Trophoblast cell (in vitro differentiated cells and primary cell): ENCODE results near the gene ROR2.
A peak's percentile ranks its signal among the peaks of the same experiment; 100 is the strongest.

Source experiments
- DNase-seq, 2 donors: peaks; one replicate each; pipeline ENCODE4 v3.0.0-alpha.2; 2016
- H2AFZ ChIP-seq: 2 replicates; pipeline ENCODE4 v1.6.1; 2013; ENCODE audit warnings: low read length, moderate library complexity, mild to moderate bottlenecking; ENCODE audit not compliant: insufficient read depth, poor library complexity
- H2AK5ac ChIP-seq: 2 replicates; pipeline ENCODE4 v1.6.1; 2013; ENCODE audit warnings: mild to moderate bottlenecking, low read length
- H2BK120ac ChIP-seq: 2 replicates; pipeline ENCODE4 v1.6.1; 2013; ENCODE audit warnings: low read length, mild to moderate bottlenecking, moderate library complexity; ENCODE audit not compliant: insufficient read depth, poor library complexity
- H2BK12ac ChIP-seq: 2 replicates; pipeline ENCODE4 v1.6.1; 2013; ENCODE audit warnings: mild to moderate bottlenecking, low read length, moderate library complexity
- H2BK5ac ChIP-seq: 2 replicates; pipeline ENCODE4 v1.6.1; 2013; ENCODE audit warnings: low read length, low read depth, moderate library complexity, mild to moderate bottlenecking; ENCODE audit not compliant: poor library complexity
- H3K14ac ChIP-seq: 2 replicates; pipeline ENCODE4 v1.6.1; 2013; ENCODE audit warnings: mild to moderate bottlenecking, low read length
- H3K18ac ChIP-seq: 2 replicates; pipeline ENCODE4 v1.6.1; 2013; ENCODE audit warnings: mild to moderate bottlenecking, low read length
- H3K23ac ChIP-seq: 2 replicates; pipeline ENCODE4 v1.6.1; 2013; ENCODE audit warnings: low read length
- H3K27ac ChIP-seq: 2 replicates; pipeline ENCODE4 v1.5.1; 2013; ENCODE audit warnings: low read depth, mild to moderate bottlenecking, inconsistent platforms, low read length, moderate library complexity
- H3K27me3 ChIP-seq: 2 replicates; pipeline ENCODE4 v1.6.1; 2013; ENCODE audit warnings: inconsistent platforms, mild to moderate bottlenecking, low read length, moderate library complexity; ENCODE audit not compliant: insufficient read depth
- H3K36me3 ChIP-seq, 2 experiments: 1 replicate in 1 of 2; 2 replicates in 1 of 2; pipeline ENCODE4 v1.6.1; 2013; ENCODE audit warnings: low read length in 2 of 2, mild to moderate bottlenecking in 2 of 2, moderate library complexity in 1 of 2; ENCODE audit not compliant: insufficient read depth in 2 of 2, control insufficient read depth in 1 of 2
- H3K4ac ChIP-seq: 2 replicates; pipeline ENCODE4 v1.6.1; 2013; ENCODE audit warnings: low read depth, mild to moderate bottlenecking, low read length, moderate library complexity
- H3K4me1 ChIP-seq, 2 experiments: 1 replicate in 1 of 2; 2 replicates in 1 of 2; pipeline ENCODE4 v1.6.1; 2013; ENCODE audit warnings: low read length in 2 of 2, mild to moderate bottlenecking in 2 of 2, moderate library complexity in 1 of 2; ENCODE audit not compliant: insufficient read depth in 2 of 2, control insufficient read depth in 1 of 2
- H3K4me2 ChIP-seq: 2 replicates; pipeline ENCODE4 v1.6.1; 2013; ENCODE audit warnings: inconsistent platforms, mild to moderate bottlenecking, low read length, moderate library complexity
- H3K4me3 ChIP-seq: 2 replicates; pipeline ENCODE4 v1.5.1; 2013; ENCODE audit warnings: mild to moderate bottlenecking, low read depth, low read length, inconsistent platforms
- H3K79me1 ChIP-seq: one replicate; pipeline ENCODE4 v1.6.1; 2013; ENCODE audit warnings: low read length
- H3K79me2 ChIP-seq: 2 replicates; pipeline ENCODE4 v1.6.1; 2013; ENCODE audit warnings: low read length, mild to moderate bottlenecking; ENCODE audit not compliant: control insufficient read depth, insufficient read depth, poor library complexity
- H3K9ac ChIP-seq: 2 replicates; pipeline ENCODE4 v1.6.1; 2013; ENCODE audit warnings: mild to moderate bottlenecking, low read length
- H3K9me3 ChIP-seq: 2 replicates; pipeline ENCODE4 v1.6.1; 2013; ENCODE audit warnings: low read depth, mild to moderate bottlenecking, control low read depth, inconsistent platforms, low read length; ENCODE audit not compliant: insufficient read depth
- H4K12ac ChIP-seq: 2 replicates; pipeline ENCODE4 v1.6.1; 2013; ENCODE audit warnings: low read depth, mild to moderate bottlenecking, low read length, moderate library complexity
- H4K8ac ChIP-seq: 2 replicates; pipeline ENCODE4 v1.6.1; 2013; ENCODE audit warnings: low read depth, mild to moderate bottlenecking, low read length, moderate library complexity
- H4K91ac ChIP-seq: one replicate; pipeline ENCODE4 v1.6.1; 2013; ENCODE audit warnings: low read depth, mild to moderate bottlenecking, low read length, moderate library complexity
- WGBS: extraction: QIAGEN DNeasy Blood & Tissue Kit; methylation state at CpG from one replicate; pipeline ENCODE4 v1.1.7; 2013; ENCODE audit warnings: missing lambda C conversion rate; ENCODE audit not compliant: insufficient read length, insufficient coverage; ENCODE audit errors: extremely low coverage; 5-methylcytosine and 5-hydroxymethylcytosine counted together

The ROR2 gene

DNA sequence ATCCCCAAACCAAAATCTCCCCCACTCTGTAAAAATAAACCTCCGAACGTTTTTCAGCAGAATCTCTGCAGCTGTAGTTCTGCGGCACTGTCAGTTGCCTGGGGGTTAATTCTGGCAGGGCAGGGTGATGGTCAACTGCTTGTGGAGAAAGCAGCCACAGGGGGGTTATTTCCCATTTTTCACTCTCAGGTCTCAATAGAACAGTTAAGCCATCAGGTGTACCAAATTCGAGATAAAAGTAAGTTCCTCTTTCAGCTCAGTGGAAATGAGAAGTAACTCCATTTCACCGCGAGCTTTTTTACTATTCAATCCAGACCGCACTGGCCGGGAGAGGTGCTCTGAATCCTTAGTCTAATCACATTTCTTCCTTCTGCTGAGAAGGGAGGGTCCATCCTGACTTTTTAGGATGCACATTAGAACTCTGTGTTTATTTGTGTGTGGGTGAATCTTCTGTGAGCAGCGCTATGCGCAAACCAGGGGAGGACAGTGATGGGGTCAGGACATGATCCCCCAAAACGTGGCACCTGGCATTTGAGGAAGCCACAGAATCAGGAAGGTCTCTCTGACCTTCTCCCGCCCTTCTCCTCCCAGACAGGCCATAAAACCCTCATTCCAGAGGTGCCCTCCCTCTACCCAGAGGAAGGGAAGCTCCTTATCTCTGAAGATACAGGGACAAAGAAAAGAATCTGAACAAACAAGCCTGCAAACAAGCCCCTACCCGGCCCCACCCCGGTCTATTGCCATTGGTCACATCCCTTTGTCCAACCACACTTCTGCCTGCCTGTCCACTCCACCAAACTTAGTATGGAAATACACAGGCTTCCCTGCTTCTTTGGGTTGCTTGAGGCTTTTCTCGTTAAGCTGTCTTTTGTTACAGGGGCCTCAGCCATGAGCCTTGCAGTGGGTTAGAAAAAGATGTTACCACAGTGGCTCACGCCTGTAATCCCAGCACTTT lies 229.0 kb downstream of the ROR2 start:
- H3K79me1 ChIP-seq: peaks cover 2% of the 10 kb centered on the region
- no peak overlapping the region for H3K9ac ChIP-seq
- H3K27me3 ChIP-seq: no peaks in the 10 kb centered on the region
- H4K91ac ChIP-seq: peak overlapping the region; percentile 32
- peak overlapping the region; percentile 37 for H3K4me2 ChIP-seq
- no peaks in the 10 kb centered on the region for H3K9me3 ChIP-seq
- no peak overlapping the region for H3K4me3 ChIP-seq
- no peak overlapping the region for H4K12ac ChIP-seq
- no peak overlapping the region for H3K4ac ChIP-seq
- H3K79me2 ChIP-seq: no peaks in the 10 kb centered on the region
- peak overlapping the region; percentile 47 for H3K14ac ChIP-seq
- no peak overlapping the region for H2AK5ac ChIP-seq
- peak overlapping the region; percentile 35 for H2AFZ ChIP-seq
- no peak overlapping the region for H4K8ac ChIP-seq
- H3K18ac ChIP-seq: no peak overlapping the region
- peak overlapping the region; percentile 70 for H2BK5ac ChIP-seq
- peaks cover 6% of the 10 kb centered on the region in 2 experiments for H3K4me1 ChIP-seq
- DNase-seq: peak; percentile 14 to 59
- peak overlapping the region; percentile 77 for H3K27ac ChIP-seq
- H2BK120ac ChIP-seq: peak overlapping the region; percentile 24
- no peak overlapping the region for H3K23ac ChIP-seq
- WGBS: no CpG with 5 or more reads among the region's 16 CpGs
- H2BK12ac ChIP-seq: peak overlapping the region; percentile 52
- no peaks in the 10 kb centered on the region for H3K36me3 ChIP-seq

DNA sequence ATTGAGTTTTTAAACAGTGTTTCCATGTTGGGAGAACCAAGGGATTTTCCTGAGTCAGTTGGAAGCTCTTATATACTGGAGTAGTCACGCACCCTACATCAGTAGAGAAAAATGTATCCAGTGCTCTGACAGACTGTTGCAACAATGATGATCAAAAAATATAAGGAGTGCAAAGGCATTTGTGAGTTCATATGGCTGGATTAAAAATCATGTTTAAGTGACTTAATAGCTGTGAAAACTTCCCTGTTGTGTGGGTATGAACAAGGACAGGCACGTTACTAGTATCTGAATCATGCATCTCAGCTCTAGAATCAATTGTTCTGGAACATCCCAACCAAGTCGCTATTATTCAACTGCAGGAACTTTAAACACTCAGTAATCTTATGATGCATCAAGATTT lies 229.7 kb downstream of the ROR2 start:
- Histone ChIP-seq H2BK12ac (no peak overlapping the region), H3K4me3 (no peak overlapping the region), H3K36me3 (no peaks in the 10 kb centered on the region), H3K9me3 (no peaks in the 10 kb centered on the region), H4K12ac (no peak overlapping the region), H3K23ac (no peak overlapping the region), H4K8ac (no peak overlapping the region), H3K14ac (no peak overlapping the region), H4K91ac (no peak overlapping the region), H3K18ac (no peak overlapping the region), H2BK120ac (no peak overlapping the region), H3K4me1 (peaks cover 6% of the 10 kb centered on the region in 2 experiments), H3K4ac (no peak overlapping the region), H3K79me2 (no peaks in the 10 kb centered on the region), H2AFZ (no peak overlapping the region), H3K27ac (no peak overlapping the region), H3K79me1 (peaks cover 2% of the 10 kb centered on the region), H3K4me2 (no peak overlapping the region), H2BK5ac (no peak overlapping the region), H2AK5ac (no peak overlapping the region), H3K9ac (no peak overlapping the region), H3K27me3 (no peaks in the 10 kb centered on the region)
- no peak for DNase-seq
- no CpG with 5 or more reads among the region's 3 CpGs for WGBS

GRCh38 chr9:91718071-91718470 lies 232.0 kb downstream of the ROR2 start:
- Histone ChIP-seq H3K79me1 (peaks cover 2% of the 10 kb centered on the region), H3K4me1 (peaks cover 6 to 9% of the 10 kb centered on the region in 2 experiments), H2AFZ (no peak overlapping the region), H3K27me3 (no peaks in the 10 kb centered on the region), H3K36me3 (no peaks in the 10 kb centered on the region), H3K14ac (no peak overlapping the region), H3K9me3 (no peaks in the 10 kb centered on the region), H2BK120ac (no peak overlapping the region), H4K91ac (no peak overlapping the region), H2BK12ac (no peak overlapping the region), H3K4ac (no peak overlapping the region), H4K12ac (no peak overlapping the region), H3K27ac (no peak overlapping the region), H4K8ac (no peak overlapping the region), H2BK5ac (no peak overlapping the region), H3K23ac (no peak overlapping the region), H3K18ac (no peak overlapping the region), H3K4me2 (no peak overlapping the region), H3K9ac (no peak overlapping the region), H2AK5ac (peak overlapping the region; percentile 15), H3K4me3 (no peak overlapping the region), H3K79me2 (no peaks in the 10 kb centered on the region)
- no CpG with 5 or more reads among the region's 9 CpGs for WGBS
- no peak for DNase-seq

- no peak overlapping the region for H2BK12ac ChIP-seq
- H3K27me3 ChIP-seq: no peaks in the 10 kb centered on the region
- no peaks in the 10 kb centered on the region for H3K36me3 ChIP-seq
- WGBS: no CpG with 5 or more reads among the region's 7 CpGs
- no peak overlapping the region for H3K14ac ChIP-seq
- H3K4me3 ChIP-seq: no peak overlapping the region
- no peaks in the 10 kb centered on the region for H3K9me3 ChIP-seq
- H4K91ac ChIP-seq: no peak overlapping the region
- peaks cover 6 to 7% of the 10 kb centered on the region in 2 experiments for H3K4me1 ChIP-seq
- no peak overlapping the region for H3K4ac ChIP-seq
- H3K79me1 ChIP-seq: peaks cover 2% of the 10 kb centered on the region
- H2AFZ ChIP-seq: no peak overlapping the region
- no peak overlapping the region for H3K4me2 ChIP-seq
- H3K18ac ChIP-seq: no peak overlapping the region
- H4K8ac ChIP-seq: no peak overlapping the region
- no peaks in the 10 kb centered on the region for H3K79me2 ChIP-seq
- no peak overlapping the region for H3K9ac ChIP-seq
- H2BK120ac ChIP-seq: no peak overlapping the region
- DNase-seq: no peak
- no peak overlapping the region for H2BK5ac ChIP-seq
- H3K27ac ChIP-seq: no peak overlapping the region
- H2AK5ac ChIP-seq: no peak overlapping the region
- no peak overlapping the region for H4K12ac ChIP-seq
- H3K23ac ChIP-seq: no peak overlapping the region
These were observed 233.2 kb downstream of the ROR2 start for GRCh38 chr9:91716815-91717214.
